Spinal cord (tissue), 10 donors: Measurements from ENCODE around the gene OR4D1. TPM values are rescaled to one million over a fixed set of nuclear protein-coding genes. Genes with fewer than 3 reads are reported as not detected.
A peak's percentile ranks its signal among the peaks of the same experiment; 100 is the strongest.
"Not testable (repeated sequence)": the region's sequence is repeated elsewhere in the genome, so short reads cannot be mapped to it uniquely, and the experiment has no call there.

ENCODE experiments used
- DNase-seq, 6 donors: peaks; one replicate each; pipeline versions ENCODE4 v3.0.0 to v3.0.0-alpha.2; 2013 to 2015; ENCODE audit warnings: low spot score in 6 of 6, low read depth in 4 of 6
- H3K27ac ChIP-seq: one replicate; pipeline ENCODE4 v1.5.1; 2013; ENCODE audit warnings: low read depth, low read length, control low read depth
- H3K27me3 ChIP-seq: one replicate; pipeline ENCODE4 v1.6.1; 2013; ENCODE audit warnings: low read length; ENCODE audit not compliant: control insufficient read depth, insufficient read depth
- H3K36me3 ChIP-seq: one replicate; pipeline ENCODE4 v1.6.1; 2013; ENCODE audit warnings: low read length; ENCODE audit not compliant: control insufficient read depth, insufficient read depth
- H3K4me1 ChIP-seq: one replicate; pipeline ENCODE4 v1.6.1; 2013; ENCODE audit warnings: low read length; ENCODE audit not compliant: control insufficient read depth, insufficient read depth
- H3K4me3 ChIP-seq: one replicate; pipeline ENCODE4 v1.5.1; 2013; ENCODE audit warnings: low read depth, low read length, control low read depth
- H3K9me3 ChIP-seq: one replicate; pipeline ENCODE4 v1.6.1; 2013; ENCODE audit warnings: low read length; ENCODE audit not compliant: control insufficient read depth, insufficient read depth
- WGBS: methylation state at CpG from one replicate; pipeline ENCODE4 v1.1.5; 2013; ENCODE audit warnings: missing lambda C conversion rate; ENCODE audit not compliant: insufficient coverage; 5-methylcytosine and 5-hydroxymethylcytosine counted together
- long read RNA-seq, 4 donors: transcript quantifications; one replicate each; lab custom pipeline, GENCODE V29; 2026
- polyA plus RNA-seq, 2 donors: library from polyadenylated mRNA; unstranded; fragments of 120-200 nt; gene quantifications; one replicate each; pipeline ENCODE4 v1.2.1, GENCODE V29; 2013; ENCODE audit not compliant: insufficient read length in 2 of 2
- total RNA-seq, 2 donors: library from RNA; depleted of rRNA in 1 of 2; stranded (reverse); fragments of 120-200 nt in 1 of 2; fragments of >200 nt in 1 of 2; gene quantifications; one replicate each; pipeline versions ENCODE4 v1.2.3 to v1.2.4, GENCODE V29; 2013 to 2014
- donor health status: healthy.

Gene OR4D1
- total RNA-seq (under 1 TPM; 0.06 to 0.20 TPM), polyA plus RNA-seq (under 1 TPM; 0.17 to 0.18 TPM)
- long read RNA-seq, donor 1, result 0 reads
- long read RNA-seq, donor 2, result 0 reads
- long read RNA-seq, donor 3, result 0 reads
- long read RNA-seq, donor 4, result 0 reads

GRCh38 chr17:58147930-58148434 lies at the start of gene OR4D1:
Gene OR4D1 (plus strand): TSS chr17:58148384. CDS start chr17:58155154, 6,770 bp downstream.
- H3K9me3 ChIP-seq, result peaks cover 9% of the 10 kb centered on the region
- peaks cover 22% of the 10 kb centered on the region for H3K27me3 ChIP-seq
- H3K36me3 ChIP-seq, result no peaks in the 10 kb centered on the region
- no peaks in the 10 kb centered on the region for H3K4me1 ChIP-seq
- 20% methylated on average over 1 of the region's 1 CpG for WGBS
- no peak within 1 kb of the TSS for H3K27ac ChIP-seq
- H3K4me3 ChIP-seq, result no peak within 1 kb of the TSS
- no peak for DNase-seq

DNA sequence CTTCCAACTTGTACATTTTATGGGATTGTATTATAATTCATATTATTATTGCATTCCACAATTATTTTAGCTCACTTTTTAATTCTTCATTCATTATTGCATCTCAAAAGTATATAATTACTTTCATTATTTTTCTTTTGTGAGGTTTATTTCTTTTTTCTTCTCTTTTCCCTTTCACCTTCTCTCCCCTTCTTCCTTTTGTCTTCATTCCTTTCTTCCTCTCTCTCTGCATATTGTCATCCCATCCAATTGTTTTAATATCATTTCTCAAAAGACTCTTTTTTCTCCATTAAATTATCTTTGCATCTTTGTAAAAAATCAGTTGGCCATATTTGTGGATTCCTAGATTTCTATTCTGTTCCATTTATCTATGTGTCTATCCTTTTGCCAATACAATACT lies 47.7 kb upstream of the OR4D1 start:
- no peak for DNase-seq
- Histone ChIP-seq H3K27me3 (no peaks in the 10 kb centered on the region), H3K9me3 (no peaks in the 10 kb centered on the region), H3K4me3 (no peak overlapping the region), H3K4me1 (no peaks in the 10 kb centered on the region), H3K27ac (no peak overlapping the region), H3K36me3 (no peaks in the 10 kb centered on the region)

DNA sequence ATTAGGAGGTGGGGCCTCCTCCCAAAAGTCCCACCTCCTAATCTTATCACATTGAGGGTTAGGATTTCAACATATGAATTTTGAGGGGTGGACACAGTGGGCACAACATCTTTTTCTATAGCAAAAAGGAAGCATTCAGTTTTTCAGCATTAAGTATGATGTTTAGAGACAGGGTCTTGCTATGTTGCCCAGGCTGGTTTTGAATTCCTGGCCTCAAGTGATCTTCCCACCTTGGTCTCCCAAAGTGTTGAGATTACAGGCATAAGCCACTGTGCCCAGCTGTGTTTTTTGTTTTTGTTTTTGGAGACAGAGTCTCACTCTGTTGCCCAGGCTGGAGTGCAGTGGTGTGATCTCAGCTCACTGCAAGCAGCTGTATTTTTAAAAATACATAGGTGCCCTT lies 46.3 kb upstream of the OR4D1 start:
- not testable (repeated sequence) for H3K4me3 ChIP-seq, H3K9me3 ChIP-seq, H3K27me3 ChIP-seq, H3K36me3 ChIP-seq, DNase-seq, H3K4me1 ChIP-seq, H3K27ac ChIP-seq

DNA sequence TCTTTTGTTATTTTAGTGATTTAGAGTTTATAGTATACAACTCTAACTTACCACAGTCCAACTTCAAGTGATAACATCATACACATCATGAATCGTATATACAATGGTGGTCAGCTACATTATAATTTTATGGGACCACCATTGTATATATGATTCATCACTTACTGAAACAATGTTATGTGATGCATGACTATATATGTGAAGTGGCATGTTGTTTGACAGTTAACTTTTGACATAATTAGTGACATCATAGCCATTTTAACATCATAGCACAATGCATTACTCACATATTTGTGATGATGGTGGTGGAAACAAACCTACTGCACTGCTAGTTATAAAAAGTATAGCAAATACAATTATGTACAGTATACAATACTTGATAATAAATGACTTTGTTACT lies 43.1 kb upstream of the OR4D1 start:
- no CpG with 5 or more reads among the region's 1 CpG for WGBS
- H3K4me1 ChIP-seq, result no peaks in the 10 kb centered on the region
- H3K27ac ChIP-seq, result no peak overlapping the region
- H3K9me3 ChIP-seq, result peaks cover 2% of the 10 kb centered on the region
- DNase-seq, result no peak
- H3K36me3 ChIP-seq, result no peaks in the 10 kb centered on the region
- no peaks in the 10 kb centered on the region for H3K27me3 ChIP-seq
- H3K4me3 ChIP-seq, result no peak overlapping the region

DNA sequence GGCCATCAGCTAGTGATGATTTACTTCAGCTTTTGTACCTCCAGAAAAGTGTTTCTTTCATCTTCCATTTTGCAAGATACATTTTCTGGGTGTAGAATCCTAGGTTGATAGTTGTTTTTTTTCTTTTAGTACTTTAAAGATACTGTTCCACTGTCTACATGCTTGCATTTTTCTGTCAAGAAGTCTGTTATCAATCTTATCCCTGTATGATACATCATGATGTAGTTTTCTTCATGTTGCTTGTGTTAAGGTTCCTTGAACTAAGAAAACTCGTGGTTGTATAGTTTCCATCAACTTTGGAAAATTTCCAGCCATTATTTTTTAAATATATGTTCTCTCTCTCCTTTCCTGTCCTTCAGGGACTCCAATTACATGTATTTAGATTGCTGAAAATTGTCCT lies 40.9 kb upstream of the OR4D1 start:
- no peaks in the 10 kb centered on the region for H3K4me1 ChIP-seq
- H3K27ac ChIP-seq, result no peak overlapping the region
- no CpG with 5 or more reads among the region's 1 CpG for WGBS
- no peak for DNase-seq
- H3K36me3 ChIP-seq, result no peaks in the 10 kb centered on the region
- no peaks in the 10 kb centered on the region for H3K27me3 ChIP-seq
- H3K4me3 ChIP-seq, result no peak overlapping the region
- peaks cover 2% of the 10 kb centered on the region for H3K9me3 ChIP-seq

DNA sequence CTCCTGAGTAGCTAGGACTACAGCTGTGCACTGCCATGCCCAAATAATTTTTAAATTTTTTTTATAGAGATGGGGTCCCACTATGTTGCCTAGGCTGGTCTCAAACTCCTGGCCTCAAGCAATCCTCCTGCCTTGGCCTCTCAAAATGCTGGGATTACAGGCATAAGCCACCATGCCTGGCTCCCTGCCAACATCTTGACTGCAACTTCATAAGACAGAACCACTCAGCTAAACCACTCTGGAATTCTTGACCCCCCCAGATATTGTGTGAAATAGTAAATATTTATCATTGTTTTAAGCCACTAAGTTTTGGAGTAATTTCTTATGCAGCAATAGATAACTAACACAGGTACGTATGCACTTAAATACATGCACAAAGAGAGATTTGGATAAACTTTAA lies 39.0 kb upstream of the OR4D1 start:
- no peak for DNase-seq
- no peaks in the 10 kb centered on the region for H3K4me1 ChIP-seq
- WGBS, result no CpG with 5 or more reads among the region's 1 CpG
- no peaks in the 10 kb centered on the region for H3K36me3 ChIP-seq
- H3K4me3 ChIP-seq, result no peak overlapping the region
- peaks cover 2% of the 10 kb centered on the region for H3K27me3 ChIP-seq
- H3K9me3 ChIP-seq, result peaks cover 2% of the 10 kb centered on the region
- H3K27ac ChIP-seq, result no peak overlapping the region

DNA sequence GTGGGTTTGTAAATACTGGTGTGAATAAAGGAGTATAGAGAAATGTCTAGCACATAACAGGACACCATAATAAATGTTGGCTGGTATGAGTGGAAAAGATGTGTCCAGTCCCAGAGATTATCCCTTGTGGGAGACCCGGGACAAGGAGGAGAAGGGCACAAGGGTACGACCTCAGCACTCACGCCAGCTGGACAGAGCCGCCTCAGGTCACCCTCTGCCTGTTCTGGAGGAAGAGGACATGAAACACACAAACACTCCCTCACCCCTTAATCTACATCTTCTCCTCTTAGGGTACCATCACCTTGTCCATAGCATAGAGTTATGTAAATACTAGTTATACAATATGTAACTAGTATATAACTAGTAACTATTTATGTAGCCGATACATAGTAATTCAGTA lies 38.2 kb upstream of the OR4D1 start:
- Histone ChIP-seq H3K4me3 (no peak overlapping the region), H3K27ac (no peak overlapping the region), H3K36me3 (no peaks in the 10 kb centered on the region), H3K9me3 (peaks cover 2% of the 10 kb centered on the region), H3K4me1 (no peaks in the 10 kb centered on the region), H3K27me3 (peaks cover 2% of the 10 kb centered on the region)
- no peak for DNase-seq
- no CpG with 5 or more reads among the region's 5 CpGs for WGBS

GRCh38 chr17:58111676-58112075 lies 36.5 kb upstream of the OR4D1 start:
- Histone ChIP-seq H3K27ac (no peak overlapping the region), H3K27me3 (peaks cover 5% of the 10 kb centered on the region), H3K36me3 (no peaks in the 10 kb centered on the region), H3K4me3 (no peak overlapping the region), H3K9me3 (peaks cover 2% of the 10 kb centered on the region), H3K4me1 (no peaks in the 10 kb centered on the region)
- WGBS, result 75% methylated on average over 1 of the region's 3 CpGs
- no peak for DNase-seq

- Histone ChIP-seq H3K4me3 (no peak overlapping the region), H3K9me3 (no peaks in the 10 kb centered on the region), H3K27me3 (peaks cover 10% of the 10 kb centered on the region), H3K36me3 (no peaks in the 10 kb centered on the region), H3K4me1 (no peaks in the 10 kb centered on the region), H3K27ac (no peak overlapping the region)
- peak; percentile 52 to 94 (median 60) for DNase-seq
- 56% methylated on average over 10 of the region's 17 CpGs for WGBS
Observed at GRCh38 chr17:58112970-58113631, 35.1 kb upstream of the OR4D1 start.

DNA sequence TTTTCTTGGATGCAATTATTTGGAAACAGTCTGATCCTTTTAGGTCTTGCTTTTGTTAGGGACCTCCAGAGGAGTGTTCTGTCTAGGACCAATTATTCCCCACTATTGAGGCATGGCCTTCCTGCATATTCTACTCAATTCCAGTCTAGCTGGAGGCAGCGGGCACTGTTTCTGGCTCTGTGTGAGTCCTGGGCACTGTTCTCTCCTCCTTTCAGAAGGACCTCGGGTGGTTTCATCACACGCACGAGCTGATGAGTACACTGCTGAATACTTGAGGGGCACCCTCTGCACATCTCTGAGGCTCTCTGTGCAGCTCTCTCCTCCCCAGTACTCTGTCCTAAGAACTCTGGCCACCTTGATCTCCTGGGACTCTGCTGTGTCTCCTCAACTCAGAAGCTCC lies 34.2 kb upstream of the OR4D1 start:
- Histone ChIP-seq H3K4me3 (no peak overlapping the region), H3K27ac (no peak overlapping the region), H3K36me3 (no peaks in the 10 kb centered on the region), H3K27me3 (peaks cover 10% of the 10 kb centered on the region), H3K9me3 (no peaks in the 10 kb centered on the region), H3K4me1 (no peaks in the 10 kb centered on the region)
- WGBS, result 65% methylated on average over 4 of the region's 4 CpGs
- DNase-seq, result no peak
